Measurements from ENCODE around the gene RAD50. TPM values are rescaled to one million over a fixed set of nuclear protein-coding genes. Genes with fewer than 3 reads are reported as not detected.
A peak's percentile ranks its signal among the peaks of the same experiment; 100 is the strongest.

RAD50 gene
- total and polyA plus RNA-seq, 12 donors = 5.4 to 41.6 (median 28.7) TPM

GRCh38 chr5:132668706-132669454, 112.1 kb downstream of the RAD50 start:
- Histone ChIP-seq H3K4me3 (no peak overlapping the region), H3K36me3 (replicated peaks in 1 of 2) (no peaks in the 10 kb centered on the region), H3K27me3 (no peaks in the 10 kb centered on the region), H3K9me3 (replicated peaks in 1 of 3) (no peaks in the 10 kb centered on the region), H3K27ac (no peak overlapping the region), H3K4me1 (replicated peaks in 1 of 2) (no peaks in the 10 kb centered on the region)
- DNase-seq = peak in 1 of 7 donors; percentile 35
- TF ChIP-seq, protein P1, sequence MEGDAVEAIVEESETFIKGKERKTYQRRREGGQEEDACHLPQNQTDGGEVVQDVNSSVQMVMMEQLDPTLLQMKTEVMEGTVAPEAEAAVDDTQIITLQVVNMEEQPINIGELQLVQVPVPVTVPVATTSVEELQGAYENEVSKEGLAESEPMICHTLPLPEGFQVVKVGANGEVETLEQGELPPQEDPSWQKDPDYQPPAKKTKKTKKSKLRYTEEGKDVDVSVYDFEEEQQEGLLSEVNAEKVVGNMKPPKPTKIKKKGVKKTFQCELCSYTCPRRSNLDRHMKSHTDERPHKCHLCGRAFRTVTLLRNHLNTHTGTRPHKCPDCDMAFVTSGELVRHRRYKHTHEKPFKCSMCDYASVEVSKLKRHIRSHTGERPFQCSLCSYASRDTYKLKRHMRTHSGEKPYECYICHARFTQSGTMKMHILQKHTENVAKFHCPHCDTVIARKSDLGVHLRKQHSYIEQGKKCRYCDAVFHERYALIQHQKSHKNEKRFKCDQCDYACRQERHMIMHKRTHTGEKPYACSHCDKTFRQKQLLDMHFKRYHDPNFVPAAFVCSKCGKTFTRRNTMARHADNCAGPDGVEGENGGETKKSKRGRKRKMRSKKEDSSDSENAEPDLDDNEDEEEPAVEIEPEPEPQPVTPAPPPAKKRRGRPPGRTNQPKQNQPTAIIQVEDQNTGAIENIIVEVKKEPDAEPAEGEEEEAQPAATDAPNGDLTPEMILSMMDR (IDR thresholded peaks at IDR 0.05) = no peak
- no peak for TF ChIP-seq POLR2A (IDR thresholded peaks at IDR 0.05)
- WGBS, 4 donors = 81 to 91% (median 86%) methylated on average over 13 to 14 of the region's 14 CpGs
- intact Hi-C loops (cut with DNase I) = no loop called here

- H3K4me3 ChIP-seq = no peak overlapping the region
- H3K27ac ChIP-seq = no peak overlapping the region
- WGBS, 4 donors = 81 to 91% (median 86%) methylated on average over 5 to 7 of the region's 7 CpGs
- intact Hi-C loops (cut with DNase I) = no loop called here
- TF ChIP-seq, protein P1 (IDR thresholded peaks at IDR 0.05) = no peak
- no peak for TF ChIP-seq POLR2A (IDR thresholded peaks at IDR 0.05)
- H3K9me3 ChIP-seq (replicated peaks in 1 of 3) = no peaks in the 10 kb centered on the region
- DNase-seq = peak in 1 of 7 donors; percentile 15
- H3K27me3 ChIP-seq = no peaks in the 10 kb centered on the region
- H3K4me1 ChIP-seq (replicated peaks in 1 of 2) = no peaks in the 10 kb centered on the region
- H3K36me3 ChIP-seq (replicated peaks in 1 of 2) = no peaks in the 10 kb centered on the region
These were observed 112.7 kb downstream of the RAD50 start for GRCh38 chr5:132669455-132669820.

GRCh38 chr5:132669966-132670882, 113.4 kb downstream of the RAD50 start:
- Histone ChIP-seq H3K4me3 (no peak overlapping the region), H3K4me1 (replicated peaks in 1 of 2) (no peaks in the 10 kb centered on the region), H3K27me3 (no peaks in the 10 kb centered on the region), H3K9me3 (replicated peaks in 1 of 3) (no peaks in the 10 kb centered on the region), H3K27ac (no peak overlapping the region), H3K36me3 (replicated peaks in 1 of 2) (no peaks in the 10 kb centered on the region)
- DNase-seq = peak in 2 of 7 donors; percentile 4 to 5
- intact Hi-C loops (cut with DNase I) = no loop called here
- TF ChIP-seq, protein P1 (IDR thresholded peaks at IDR 0.05) = no peak
- TF ChIP-seq POLR2A (IDR thresholded peaks at IDR 0.05) = no peak
- WGBS, 4 donors = 88 to 93% (median 91%) methylated on average over 16 of the region's 16 CpGs

- Histone ChIP-seq H3K4me1 (replicated peaks in 1 of 2) (no peaks in the 10 kb centered on the region), H3K36me3 (replicated peaks in 1 of 2) (no peaks in the 10 kb centered on the region), H3K9me3 (replicated peaks in 1 of 3) (no peaks in the 10 kb centered on the region), H3K27ac (no peak overlapping the region), H3K4me3 (no peak overlapping the region), H3K27me3 (no peaks in the 10 kb centered on the region)
- intact Hi-C loops (cut with DNase I) = no loop called here
- no peak for TF ChIP-seq POLR2A (IDR thresholded peaks at IDR 0.05)
- TF ChIP-seq, protein P1 (IDR thresholded peaks at IDR 0.05) = no peak
- DNase-seq = no peak
- WGBS, 4 donors = 91 to 96% (median 92%) methylated on average over 3 of the region's 3 CpGs
These were observed 114.2 kb downstream of the RAD50 start for GRCh38 chr5:132671000-132671399.

Measured in adrenal gland (tissue), 12 donors.